HG03432 (cell line): ENCODE data around the gene ZBTB17.
"Not testable (repeated sequence)": the region's sequence is repeated elsewhere in the genome, so short reads cannot be mapped to it uniquely, and the experiment has no call there.

Experiments
- ATAC-seq: cut with Tn5 transposase; IDR thresholded peaks from one replicate; pipeline ENCODE4 v1.9.1; 2021; ENCODE audit warnings: mild to moderate bottlenecking, moderate library complexity; ENCODE audit not compliant: unreplicated experiment

The ZBTB17 gene

GRCh38 chr1:16012590-16013219, 36.8 kb upstream of the ZBTB17 start:
- ATAC-seq = peak; percentile 41

GRCh38 chr1:16011936-16012589, 36.2 kb upstream of the ZBTB17 start:
- ATAC-seq = no peak

GRCh38 chr1:16010837-16011236, 34.9 kb upstream of the ZBTB17 start:
- ATAC-seq = no peak

GRCh38 chr1:16009678-16010077, 33.8 kb upstream of the ZBTB17 start:
- no peak for ATAC-seq

GRCh38 chr1:16009030-16009460, 33.1 kb upstream of the ZBTB17 start:
- ATAC-seq = no peak

GRCh38 chr1:16007671-16008341, 31.9 kb upstream of the ZBTB17 start:
- ATAC-seq = no peak

- peak; percentile 46 for ATAC-seq
Measured at GRCh38 chr1:16006552-16007485, 30.9 kb upstream of the ZBTB17 start.

GRCh38 chr1:16006010-16006409, 30.1 kb upstream of the ZBTB17 start:
- ATAC-seq = no peak

GRCh38 chr1:16005597-16005996, 29.7 kb upstream of the ZBTB17 start:
- no peak for ATAC-seq

GRCh38 chr1:16001274-16001673, 25.4 kb upstream of the ZBTB17 start:
- not testable (repeated sequence) for ATAC-seq

- ATAC-seq = no peak
Measured at GRCh38 chr1:15998929-15999328, 23.0 kb upstream of the ZBTB17 start.

GRCh38 chr1:15997637-15998280, 21.9 kb upstream of the ZBTB17 start:
- no peak for ATAC-seq

- ATAC-seq = no peak
Measured at GRCh38 chr1:15997076-15997585, 21.2 kb upstream of the ZBTB17 start.

- ATAC-seq = no peak
Measured at GRCh38 chr1:15994590-15995351, 18.9 kb upstream of the ZBTB17 start.

- ATAC-seq = no peak
Measured at GRCh38 chr1:15994081-15994480, 18.2 kb upstream of the ZBTB17 start.

GRCh38 chr1:15993666-15994065, 17.8 kb upstream of the ZBTB17 start:
- no peak for ATAC-seq

- ATAC-seq = no peak
Measured at GRCh38 chr1:15992582-15993500, 16.9 kb upstream of the ZBTB17 start.

- no peak for ATAC-seq
Measured at GRCh38 chr1:15992187-15992553, 16.3 kb upstream of the ZBTB17 start.
